ENCODE results near the gene KCNG4. TPM values are rescaled to one million over a fixed set of nuclear protein-coding genes. Genes with fewer than 3 reads are reported as not detected.
"Not testable (repeated sequence)": the region's sequence is repeated elsewhere in the genome, so short reads cannot be mapped to it uniquely, and the experiment has no call there.

The KCNG4 gene
- total and polyA plus RNA-seq, 8 donors: 0.02 TPM; not detected in 7

- Histone ChIP-seq H3K27ac (no peak overlapping the region), H3K4me1 (no peaks in the 10 kb centered on the region), H3K4me3 (no peak overlapping the region), H3K36me3 (no peaks in the 10 kb centered on the region), H3K9me3 (no peaks in the 10 kb centered on the region), H3K27me3 (no peaks in the 10 kb centered on the region)
- intact Hi-C loops (cut with DNase I): no loop called here
- WGBS, 2 donors: 71 to 79% methylated on average over 18 of the region's 18 CpGs
- ATAC-seq: no peak
- no peak for FAIRE-seq
- no peak for TF ChIP-seq CTCF (IDR thresholded peaks at IDR 0.05)
- no peak for DNase-seq
These were observed 33.7 kb downstream of the KCNG4 start for GRCh38 chr16:84205976-84206691.

GRCh38 chr16:84205123-84205522 is 34.7 kb downstream of the KCNG4 start:
- WGBS, 2 donors: 62 to 68% methylated on average over 6 of the region's 6 CpGs
- H3K9me3 ChIP-seq; FAIRE-seq; DNase-seq; H3K4me3 ChIP-seq; H3K36me3 ChIP-seq; H3K27me3 ChIP-seq; H3K4me1 ChIP-seq; ATAC-seq; intact Hi-C loops (cut with DNase I); H3K27ac ChIP-seq: not testable (repeated sequence)

GRCh38 chr16:84204551-84204950 is 35.3 kb downstream of the KCNG4 start:
- H3K36me3 ChIP-seq; FAIRE-seq; ATAC-seq; DNase-seq; H3K9me3 ChIP-seq; H3K4me1 ChIP-seq; H3K4me3 ChIP-seq; H3K27ac ChIP-seq; H3K27me3 ChIP-seq; intact Hi-C loops (cut with DNase I): not testable (repeated sequence)
- 92 to 96% methylated on average over 26 of the region's 26 CpGs for WGBS, 2 donors

DNA sequence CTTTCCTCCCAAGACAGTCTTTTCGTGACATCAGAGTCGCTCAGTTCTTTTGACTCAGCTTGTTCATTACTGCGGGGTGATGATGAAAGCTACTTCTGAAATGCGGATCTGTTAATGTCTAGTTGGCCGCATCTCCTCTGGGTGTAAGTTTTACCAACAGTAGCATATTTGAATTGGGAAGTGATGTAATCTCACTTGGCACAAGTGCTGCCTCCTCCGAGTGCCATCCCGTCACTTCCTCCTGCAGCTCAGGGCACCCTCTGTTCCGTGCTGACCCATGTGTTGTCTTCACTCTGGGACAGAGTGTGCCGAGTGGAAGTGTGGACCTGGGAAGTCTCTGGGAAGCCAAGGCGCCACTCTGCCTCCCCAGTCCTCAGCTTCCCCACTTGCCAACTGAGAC is 40.0 kb downstream of the KCNG4 start:
- Histone ChIP-seq H3K4me3 (no peak overlapping the region), H3K36me3 (no peaks in the 10 kb centered on the region), H3K9me3 (no peaks in the 10 kb centered on the region), H3K27me3 (no peaks in the 10 kb centered on the region), H3K27ac (no peak overlapping the region), H3K4me1 (no peaks in the 10 kb centered on the region)
- no peak for TF ChIP-seq CTCF (IDR thresholded peaks at IDR 0.05)
- 64 to 69% methylated on average over 10 of the region's 10 CpGs for WGBS, 2 donors
- peak in 2 of 4 donors; percentile 58 to 70 for ATAC-seq
- intact Hi-C loops (cut with DNase I): no loop called here
- FAIRE-seq: no peak
- no peak for DNase-seq

GRCh38 chr16:84199097-84199496 is 40.7 kb downstream of the KCNG4 start:
- H3K4me1 ChIP-seq: no peaks in the 10 kb centered on the region
- FAIRE-seq (no peak), ATAC-seq (no peak), DNase-seq (no peak)
- no peak for TF ChIP-seq CTCF (IDR thresholded peaks at IDR 0.05)
- no peak overlapping the region for H3K27ac ChIP-seq
- H3K4me3 ChIP-seq: no peak overlapping the region
- H3K27me3 ChIP-seq: no peaks in the 10 kb centered on the region
- no peaks in the 10 kb centered on the region for H3K36me3 ChIP-seq
- no peaks in the 10 kb centered on the region for H3K9me3 ChIP-seq
- intact Hi-C loops (cut with DNase I): no loop called here
- 44 to 45% methylated on average over 13 of the region's 13 CpGs for WGBS, 2 donors

- H3K36me3 ChIP-seq: no peaks in the 10 kb centered on the region
- intact Hi-C loops (cut with DNase I): no loop called here
- H3K27ac ChIP-seq: no peak overlapping the region
- no peaks in the 10 kb centered on the region for H3K27me3 ChIP-seq
- no peaks in the 10 kb centered on the region for H3K4me1 ChIP-seq
- FAIRE-seq (no peak), ATAC-seq (peak in 1 of 4 donors; percentile 20), DNase-seq (no peak)
- H3K4me3 ChIP-seq: no peak overlapping the region
- TF ChIP-seq CTCF (IDR thresholded peaks at IDR 0.05): no peak
- no peaks in the 10 kb centered on the region for H3K9me3 ChIP-seq
- WGBS, 2 donors: 70 to 85% methylated on average over 10 of the region's 10 CpGs
These were observed 41.4 kb downstream of the KCNG4 start for GRCh38 chr16:84198401-84198800.
